COLO668 (cell line): ENCODE results near the gene AGBL2.
A peak's percentile ranks its signal among the peaks of the same experiment; 100 is the strongest.
"Not testable (repeated sequence)": the region's sequence is repeated elsewhere in the genome, so short reads cannot be mapped to it uniquely, and the experiment has no call there.

ENCODE experiments used
- DNase-seq: peaks from one replicate; lab custom pipeline; 2025; ENCODE audit not compliant: unreplicated experiment; lab: John Stamatoyannopoulos, UW

The AGBL2 gene

GRCh38 chr11:47689480-47689879, 25.7 kb downstream of the AGBL2 start:
- DNase-seq: no peak

- no peak for DNase-seq
Measured at GRCh38 chr11:47688991-47689390, 26.2 kb downstream of the AGBL2 start.

- no peak for DNase-seq
Measured at GRCh38 chr11:47688111-47688510, 27.1 kb downstream of the AGBL2 start.

GRCh38 chr11:47686704-47687103, 28.5 kb downstream of the AGBL2 start:
- not testable (repeated sequence) for DNase-seq

GRCh38 chr11:47686151-47686550, 29.0 kb downstream of the AGBL2 start:
- no peak for DNase-seq

GRCh38 chr11:47675851-47676250, 39.3 kb downstream of the AGBL2 start:
- DNase-seq: no peak

- no peak for DNase-seq
Measured at GRCh38 chr11:47672283-47672730, 42.9 kb downstream of the AGBL2 start.

- no peak for DNase-seq
Measured at GRCh38 chr11:47669856-47670255, 45.3 kb downstream of the AGBL2 start.

GRCh38 chr11:47668665-47669064, 46.5 kb downstream of the AGBL2 start:
- DNase-seq: no peak

- DNase-seq: no peak
Measured at GRCh38 chr11:47667555-47667954, 47.6 kb downstream of the AGBL2 start.

GRCh38 chr11:47667135-47667534, 48.0 kb downstream of the AGBL2 start:
- no peak for DNase-seq

GRCh38 chr11:47664936-47665335, 50.2 kb downstream of the AGBL2 start:
- DNase-seq: not testable (repeated sequence)

GRCh38 chr11:47661245-47661644, 53.9 kb downstream of the AGBL2 start:
- no peak for DNase-seq

GRCh38 chr11:47659276-47659675, 55.9 kb downstream of the AGBL2 start:
- DNase-seq: no peak

- DNase-seq: no peak
Measured at GRCh38 chr11:47656260-47656885, 58.8 kb downstream of the AGBL2 start.

GRCh38 chr11:47651818-47652469, 63.2 kb downstream of the AGBL2 start:
- DNase-seq: no peak

- DNase-seq: no peak
Measured at GRCh38 chr11:47649276-47649675, 65.9 kb downstream of the AGBL2 start.

GRCh38 chr11:47646019-47646418, 69.2 kb downstream of the AGBL2 start:
- DNase-seq: no peak

GRCh38 chr11:47645500-47645899, 69.7 kb downstream of the AGBL2 start:
- DNase-seq: no peak

GRCh38 chr11:47642099-47642855, 72.9 kb downstream of the AGBL2 start, which contains the start of gene MTCH2:
TSS of gene MTCH2 (minus strand) at chr11:47642559. CDS start at chr11:47642465, 94 bp downstream.
- DNase-seq: peak; percentile 99

GRCh38 chr11:47641600-47642098, 73.5 kb downstream of the AGBL2 start:
- DNase-seq: no peak

GRCh38 chr11:47640506-47640905, 74.7 kb downstream of the AGBL2 start:
- not testable (repeated sequence) for DNase-seq
